ENCODE results near the gene ACOX1. TPM values are rescaled to one million over a fixed set of nuclear protein-coding genes. Genes with fewer than 3 reads are reported as not detected.
"Not testable (repeated sequence)": the region's sequence is repeated elsewhere in the genome, so short reads cannot be mapped to it uniquely, and the experiment has no call there.

Gene ACOX1
- total and polyA plus RNA-seq, 7 donors: 13.0 to 78.8 (median 58.1) TPM

GRCh38 chr17:75975757-75976174 is 3.2 kb downstream of the ACOX1 start:
- DNase-seq (no peak), ATAC-seq (no peak)
- Histone ChIP-seq H3K4me1 (peaks cover 45% of the 10 kb centered on the region), H3K27me3 (ENCODE audit: insufficient read depth in 3 of 3, low read length in 2 of 3) (no peaks in the 10 kb centered on the region), H3K9me3 (no peaks in the 10 kb centered on the region), H3K36me3 (ENCODE audit: insufficient read depth in 1 of 2, low read depth in 1 of 2) (peaks cover 0 to 35% of the 10 kb centered on the region in 2 donors), H3K27ac (peak overlapping the region; percentile 76), H3K4me3 (peak overlapping the region; percentile 85)
- intact Hi-C loops (cut with DNase I): loop anchor here in 1 of 2 donors (5.0 kb wide), 1 partner anchor 33 kb away; the partner anchor contains the start of gene FBF1
- 40 to 61% (median 43%) methylated on average over 5 of the region's 5 CpGs for WGBS, 3 donors
- TF ChIP-seq, protein P1, sequence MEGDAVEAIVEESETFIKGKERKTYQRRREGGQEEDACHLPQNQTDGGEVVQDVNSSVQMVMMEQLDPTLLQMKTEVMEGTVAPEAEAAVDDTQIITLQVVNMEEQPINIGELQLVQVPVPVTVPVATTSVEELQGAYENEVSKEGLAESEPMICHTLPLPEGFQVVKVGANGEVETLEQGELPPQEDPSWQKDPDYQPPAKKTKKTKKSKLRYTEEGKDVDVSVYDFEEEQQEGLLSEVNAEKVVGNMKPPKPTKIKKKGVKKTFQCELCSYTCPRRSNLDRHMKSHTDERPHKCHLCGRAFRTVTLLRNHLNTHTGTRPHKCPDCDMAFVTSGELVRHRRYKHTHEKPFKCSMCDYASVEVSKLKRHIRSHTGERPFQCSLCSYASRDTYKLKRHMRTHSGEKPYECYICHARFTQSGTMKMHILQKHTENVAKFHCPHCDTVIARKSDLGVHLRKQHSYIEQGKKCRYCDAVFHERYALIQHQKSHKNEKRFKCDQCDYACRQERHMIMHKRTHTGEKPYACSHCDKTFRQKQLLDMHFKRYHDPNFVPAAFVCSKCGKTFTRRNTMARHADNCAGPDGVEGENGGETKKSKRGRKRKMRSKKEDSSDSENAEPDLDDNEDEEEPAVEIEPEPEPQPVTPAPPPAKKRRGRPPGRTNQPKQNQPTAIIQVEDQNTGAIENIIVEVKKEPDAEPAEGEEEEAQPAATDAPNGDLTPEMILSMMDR (IDR thresholded peaks at IDR 0.05): no peak

- ATAC-seq; H3K27me3 ChIP-seq (ENCODE audit: insufficient read depth in 3 of 3, low read length in 2 of 3); H3K9me3 ChIP-seq; DNase-seq: not testable (repeated sequence)
- Histone ChIP-seq H3K4me3 (peak overlapping the region; percentile 85), H3K4me1 (peaks cover 39% of the 10 kb centered on the region), H3K36me3 (ENCODE audit: insufficient read depth in 1 of 2, low read depth in 1 of 2) (peaks cover 0 to 35% of the 10 kb centered on the region in 2 donors), H3K27ac (peak overlapping the region; percentile 76)
- WGBS, 3 donors: 89 to 95% (median 90%) methylated on average over 6 of the region's 6 CpGs
- intact Hi-C loops (cut with DNase I): loop anchor here in 1 of 2 donors (5.0 kb wide), 1 partner anchor 33 kb away; the partner anchor contains the start of gene FBF1
Measured at GRCh38 chr17:75975187-75975586, 3.8 kb downstream of the ACOX1 start.

- DNase-seq (no peak), ATAC-seq (no peak)
- intact Hi-C loops (cut with DNase I): no loop called here
- Histone ChIP-seq H3K27me3 (ENCODE audit: insufficient read depth in 3 of 3, low read length in 2 of 3) (no peaks in the 10 kb centered on the region), H3K36me3 (ENCODE audit: insufficient read depth in 1 of 2, low read depth in 1 of 2) (peaks cover 0 to 41% of the 10 kb centered on the region in 2 donors), H3K4me1 (peaks cover 22% of the 10 kb centered on the region), H3K27ac (peak overlapping the region; percentile 34), H3K4me3 (no peak overlapping the region), H3K9me3 (no peaks in the 10 kb centered on the region)
- TF ChIP-seq, protein P1 (IDR thresholded peaks at IDR 0.05): no peak
- 87 to 91% (median 90%) methylated on average over 7 of the region's 7 CpGs for WGBS, 3 donors
Measured at GRCh38 chr17:75970626-75971025, 8.3 kb downstream of the ACOX1 start.

- Histone ChIP-seq H3K36me3 (ENCODE audit: insufficient read depth in 1 of 2, low read depth in 1 of 2) (peaks cover 0 to 41% of the 10 kb centered on the region in 2 donors), H3K27me3 (ENCODE audit: insufficient read depth in 3 of 3, low read length in 2 of 3) (no peaks in the 10 kb centered on the region), H3K4me1 (peaks cover 20% of the 10 kb centered on the region), H3K4me3 (no peak overlapping the region), H3K9me3 (no peaks in the 10 kb centered on the region), H3K27ac (peak overlapping the region; percentile 34)
- ATAC-seq: no peak
- intact Hi-C loops (cut with DNase I): no loop called here
- WGBS, 3 donors: 59 to 64% (median 59%) methylated on average over 4 of the region's 4 CpGs
- TF ChIP-seq, protein P1 (IDR thresholded peaks at IDR 0.05): no peak
- DNase-seq: no peak
Measured at GRCh38 chr17:75970011-75970523, 8.9 kb downstream of the ACOX1 start.

DNA sequence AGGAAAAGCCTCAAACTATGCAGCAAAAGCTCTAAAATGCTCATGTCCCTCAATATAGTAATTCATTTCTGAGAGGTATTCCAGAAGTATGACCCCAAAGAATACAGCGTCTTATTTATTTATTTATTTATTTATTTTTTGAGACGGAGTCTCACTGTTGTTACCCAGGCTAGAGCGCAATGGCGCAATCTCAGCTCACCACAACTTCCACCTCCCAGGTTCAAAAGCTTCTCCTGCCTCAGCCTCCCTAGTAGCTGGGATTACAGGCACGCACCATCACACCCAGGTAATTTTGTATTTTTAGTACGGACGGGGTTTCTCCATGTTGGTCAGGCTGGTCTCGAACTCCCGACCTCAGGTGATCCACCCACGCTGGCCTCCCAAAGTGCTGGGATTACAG is 9.9 kb downstream of the ACOX1 start:
- peaks cover 0 to 37% of the 10 kb centered on the region in 2 donors for H3K36me3 ChIP-seq (ENCODE audit: insufficient read depth in 1 of 2, low read depth in 1 of 2)
- H3K27ac ChIP-seq; DNase-seq; H3K4me3 ChIP-seq; intact Hi-C loops (cut with DNase I); H3K9me3 ChIP-seq; H3K27me3 ChIP-seq (ENCODE audit: insufficient read depth in 3 of 3, low read length in 2 of 3); ATAC-seq: not testable (repeated sequence)
- peaks cover 15% of the 10 kb centered on the region for H3K4me1 ChIP-seq
- WGBS, 3 donors: 87 to 96% (median 94%) methylated on average over 10 of the region's 10 CpGs

Measured in psoas muscle (tissue), 8 donors.